ENCODE measurements around the gene CUZD1. TPM values are rescaled to one million over a fixed set of nuclear protein-coding genes. Genes with fewer than 3 reads are reported as not detected.

CUZD1 gene
- total RNA-seq, 1 experiment from 2014 or later = 3.5 TPM

GRCh38 chr10:122830965-122831353 lies 14.7 kb downstream of the CUZD1 start:
- Mint-ChIP-seq H3K27me3 (ENCODE audit: low read depth) (no peaks in the 10 kb centered on the region), H3K9me3 (peaks cover 3% of the 10 kb centered on the region; the same call in 1 of the 2 replicates), H3K36me3 (peaks cover 14% of the 10 kb centered on the region), H3K4me3 (no peak overlapping the region), H3K27ac (no peak overlapping the region), H3K4me1 (0 out of 2 replicates have a peak, but pooled peaks cover 3% of the 10 kb centered on the region)
- ATAC-seq (no peak), DNase-seq (ENCODE audit: low spot score) (no peak)
- POLR2A ChIA-PET = no interaction called here
- TF ChIP-seq FOXK1 (CRISPR knock-in tag; IDR thresholded peaks at IDR 0.05) (no peak), ARID4B (CRISPR knock-in tag; IDR thresholded peaks at IDR 0.05; ENCODE audit: borderline replicate concordance) (no peak), SP1 (CRISPR knock-in tag; conservative IDR thresholded peaks at IDR 0.05) (no peak), GRHL2 (CRISPR knock-in tag; IDR thresholded peaks at IDR 0.05; ENCODE audit: insufficient replicate concordance, severe bottlenecking) (no peak), ATF1 (CRISPR knock-in tag; IDR thresholded peaks at IDR 0.05) (no peak), FOXP1 (CRISPR knock-in tag; IDR thresholded peaks at IDR 0.05; ENCODE audit: borderline replicate concordance) (no peak), ZNF396 (CRISPR knock-in tag; IDR thresholded peaks at IDR 0.05; ENCODE audit: borderline replicate concordance) (no peak), MLX (CRISPR knock-in tag; IDR thresholded peaks at IDR 0.05) (no peak), CREB1 (CRISPR knock-in tag; IDR thresholded peaks at IDR 0.05) (no peak), ZNF263 (CRISPR knock-in tag; IDR thresholded peaks at IDR 0.05; ENCODE audit: low read depth) (no peak), ZNF425 (CRISPR knock-in tag; conservative IDR thresholded peaks at IDR 0.05) (no peak), USF2 (CRISPR knock-in tag; IDR thresholded peaks at IDR 0.05) (no peak), SMAD4 (CRISPR knock-in tag; IDR thresholded peaks at IDR 0.05) (no peak), ELF4 (CRISPR knock-in tag; IDR thresholded peaks at IDR 0.05; ENCODE audit: low read depth) (no peak)
- CTCF ChIA-PET = no interaction called here

GRCh38 chr10:122830273-122830964 lies 15.2 kb downstream of the CUZD1 start:
- Mint-ChIP-seq H3K27ac (no peak overlapping the region), H3K4me1 (0 out of 2 replicates have a peak, but pooled peaks cover 3% of the 10 kb centered on the region), H3K36me3 (peaks cover 10% of the 10 kb centered on the region), H3K9me3 (no peaks in the 10 kb centered on the region), H3K27me3 (ENCODE audit: low read depth) (no peaks in the 10 kb centered on the region), H3K4me3 (no peak overlapping the region)
- ChIA-PET CTCF (no interaction called here), POLR2A (no interaction called here)
- DNase-seq (ENCODE audit: low spot score) = no peak
- no peak for ATAC-seq
- TF ChIP-seq MLX (CRISPR knock-in tag; IDR thresholded peaks at IDR 0.05) = no peak

Data from WTC11 (cell line).